Stimulated activated CD4-positive, alpha-beta T cell treated with anti-CD3 and anti-CD28 coated beads, Interleukin-4, amount 100 ng/mL, for 1 hour (primary cell): ENCODE measurements around the gene KRTAP4-16.
"Not testable (repeated sequence)": the region's sequence is repeated elsewhere in the genome, so short reads cannot be mapped to it uniquely, and the experiment has no call there.

Experiments used
- DNase-seq: peaks from one replicate; pipeline ENCODE4 v3.0.0-alpha.2; 2020

The KRTAP4-16 gene

GRCh38 chr17:41101586-41102259 lies at the start of gene KRTAP4-16:
KRTAP4-16 (minus strand) TSS chr17:41102209; CDS start chr17:41102209, 0 bp downstream.
- no peak for DNase-seq

GRCh38 chr17:41151525-41151924 lies 49.5 kb upstream of the KRTAP4-16 start:
- DNase-seq: no peak

- DNase-seq: no peak
Observed at GRCh38 chr17:41150026-41150425, 48.0 kb upstream of the KRTAP4-16 start.

GRCh38 chr17:41149652-41149985 lies 47.6 kb upstream of the KRTAP4-16 start, which contains the start of gene KRTAP4-5:
KRTAP4-5 (minus strand) TSS chr17:41149825; CDS start chr17:41149767, 58 bp downstream.
- no peak for DNase-seq

GRCh38 chr17:41148971-41149651 lies 47.1 kb upstream of the KRTAP4-16 start:
- DNase-seq: not testable (repeated sequence)

GRCh38 chr17:41147531-41148204 lies 45.7 kb upstream of the KRTAP4-16 start:
- DNase-seq: no peak

- no peak for DNase-seq
Observed at GRCh38 chr17:41145261-41145660, 43.3 kb upstream of the KRTAP4-16 start.

GRCh38 chr17:41144846-41145245 lies 42.8 kb upstream of the KRTAP4-16 start:
- DNase-seq: no peak

GRCh38 chr17:41141361-41141760 lies 39.4 kb upstream of the KRTAP4-16 start:
- DNase-seq: no peak

GRCh38 chr17:41140360-41141131 lies 38.5 kb upstream of the KRTAP4-16 start, which contains the start of gene KRTAP4-6:
KRTAP4-6 (minus strand) TSS chr17:41140544; CDS start chr17:41140487, 57 bp downstream.
- no peak for DNase-seq

GRCh38 chr17:41139865-41140264 lies 37.9 kb upstream of the KRTAP4-16 start:
- not testable (repeated sequence) for DNase-seq

- no peak for DNase-seq
Observed at GRCh38 chr17:41133880-41134735, 32.1 kb upstream of the KRTAP4-16 start.

GRCh38 chr17:41131979-41132378 lies 30.0 kb upstream of the KRTAP4-16 start:
- DNase-seq: no peak

GRCh38 chr17:41127371-41127770 lies 25.4 kb upstream of the KRTAP4-16 start:
- no peak for DNase-seq

GRCh38 chr17:41126412-41126811 lies 24.4 kb upstream of the KRTAP4-16 start:
- DNase-seq: no peak

- DNase-seq: no peak
Observed at GRCh38 chr17:41125064-41125463, 23.1 kb upstream of the KRTAP4-16 start.

- DNase-seq: not testable (repeated sequence)
Observed at GRCh38 chr17:41123991-41124371, 22.0 kb upstream of the KRTAP4-16 start, which contains the start of gene KRTAP4-12. KRTAP4-12 (minus strand) TSS chr17:41124182; CDS start chr17:41124122, 60 bp downstream.

- DNase-seq: not testable (repeated sequence)
Observed at GRCh38 chr17:41123292-41123990, 21.4 kb upstream of the KRTAP4-16 start.

GRCh38 chr17:41121742-41122141 lies 19.7 kb upstream of the KRTAP4-16 start:
- DNase-seq: no peak

- not testable (repeated sequence) for DNase-seq
Observed at GRCh38 chr17:41119696-41120690, 18.0 kb upstream of the KRTAP4-16 start.
